GM18526 (cell line): ENCODE results near the gene THOC6.

Experiments used
- POLR2A ChIP-seq: IDR thresholded peaks from 3 replicates; pipeline ENCODE4 v1.6.1; 2011; ENCODE audit not compliant: insufficient read length; ENCODE audit errors: extremely low read depth

The THOC6 gene

GRCh38 chr16:3007059-3007956, 16.5 kb upstream of the THOC6 start:
- TF ChIP-seq POLR2A: no peak

DNA sequence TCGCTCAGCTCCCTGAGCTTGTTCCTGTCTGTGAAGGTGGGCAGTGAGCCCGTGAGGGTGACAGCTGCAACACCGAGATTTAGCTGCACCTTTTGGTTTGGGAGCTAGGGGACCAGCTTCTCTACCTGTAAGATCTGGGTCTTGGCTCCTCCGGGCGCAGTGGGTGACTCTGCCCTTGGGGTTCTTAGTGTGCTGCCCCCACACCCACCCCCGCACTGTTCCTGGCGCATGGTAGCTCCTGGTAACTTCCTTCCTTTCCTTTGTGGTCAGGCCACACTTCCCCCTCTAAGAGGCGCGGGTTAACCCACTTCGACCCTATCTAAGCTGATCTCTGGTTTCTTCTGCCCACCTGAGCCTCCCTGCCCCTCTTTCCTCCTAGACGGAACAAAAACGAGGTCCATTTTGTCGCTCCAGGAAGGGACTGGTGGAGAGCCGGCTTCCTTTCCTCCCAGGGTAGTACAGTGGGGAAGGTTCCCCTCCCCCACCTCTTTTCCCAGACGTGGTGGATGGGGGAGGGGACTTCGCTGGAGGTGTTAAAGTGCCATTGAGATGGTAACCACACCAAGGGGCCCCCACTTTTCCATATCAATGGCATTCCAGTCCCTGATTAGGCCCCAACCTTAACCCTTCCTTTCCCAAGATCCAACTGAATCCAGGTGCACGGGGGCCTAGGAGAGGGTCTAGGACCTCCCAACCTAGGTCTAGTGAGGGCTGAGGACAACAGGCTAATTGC, 15.7 kb upstream of the THOC6 start:
- TF ChIP-seq POLR2A: no peak

DNA sequence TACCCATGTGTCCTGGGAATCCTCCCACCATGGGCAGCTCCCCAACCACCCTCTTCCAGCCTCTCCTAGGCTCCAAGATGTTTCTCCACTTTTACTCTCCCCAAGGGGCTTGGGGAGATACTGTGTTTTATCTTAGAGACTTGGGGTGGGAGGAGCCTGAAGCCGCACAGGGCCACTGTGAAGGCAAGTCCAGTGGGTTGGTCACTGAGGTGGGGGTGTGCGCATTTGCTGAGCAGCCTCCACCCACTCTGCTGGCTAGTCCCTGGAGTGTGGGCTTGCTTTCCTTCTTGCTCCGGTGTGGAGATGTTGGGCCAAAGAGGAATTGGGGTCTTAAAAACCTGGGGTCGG, 15.2 kb upstream of the THOC6 start:
- TF ChIP-seq POLR2A: no peak

GRCh38 chr16:3009568-3010390, 14.1 kb upstream of the THOC6 start:
- TF ChIP-seq POLR2A: no peak

DNA sequence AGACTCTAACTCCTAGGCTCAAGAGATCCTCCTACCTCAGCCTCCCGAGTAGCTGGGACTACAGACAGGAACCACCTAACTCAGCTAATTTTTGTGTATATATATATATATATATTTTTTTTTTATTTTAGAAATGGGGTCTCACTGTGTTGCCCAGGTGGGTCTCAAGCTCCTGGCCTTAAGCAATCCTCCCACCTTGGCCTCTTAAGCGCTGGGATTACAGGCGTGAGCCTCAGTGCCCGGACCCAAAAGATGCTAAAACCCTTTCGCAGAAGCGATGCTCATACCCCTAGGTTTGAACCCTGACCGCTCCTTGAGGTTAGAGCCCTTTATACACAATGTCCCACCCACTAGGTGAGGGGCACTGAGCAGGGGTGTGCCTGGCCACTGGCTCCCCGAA, 13.3 kb upstream of the THOC6 start:
- no peak for TF ChIP-seq POLR2A

- TF ChIP-seq POLR2A: no peak
These were observed 11.6 kb upstream of the THOC6 start for GRCh38 chr16:3012246-3012645.

GRCh38 chr16:3012828-3013420, 10.9 kb upstream of the THOC6 start, which contains the start of gene CLDN9:
CLDN9 (plus strand) TSS chr16:3012923; CDS start chr16:3013363, 440 bp downstream.
- no peak for TF ChIP-seq POLR2A

GRCh38 chr16:3013491-3013951, 10.3 kb upstream of the THOC6 start:
- no peak for TF ChIP-seq POLR2A

DNA sequence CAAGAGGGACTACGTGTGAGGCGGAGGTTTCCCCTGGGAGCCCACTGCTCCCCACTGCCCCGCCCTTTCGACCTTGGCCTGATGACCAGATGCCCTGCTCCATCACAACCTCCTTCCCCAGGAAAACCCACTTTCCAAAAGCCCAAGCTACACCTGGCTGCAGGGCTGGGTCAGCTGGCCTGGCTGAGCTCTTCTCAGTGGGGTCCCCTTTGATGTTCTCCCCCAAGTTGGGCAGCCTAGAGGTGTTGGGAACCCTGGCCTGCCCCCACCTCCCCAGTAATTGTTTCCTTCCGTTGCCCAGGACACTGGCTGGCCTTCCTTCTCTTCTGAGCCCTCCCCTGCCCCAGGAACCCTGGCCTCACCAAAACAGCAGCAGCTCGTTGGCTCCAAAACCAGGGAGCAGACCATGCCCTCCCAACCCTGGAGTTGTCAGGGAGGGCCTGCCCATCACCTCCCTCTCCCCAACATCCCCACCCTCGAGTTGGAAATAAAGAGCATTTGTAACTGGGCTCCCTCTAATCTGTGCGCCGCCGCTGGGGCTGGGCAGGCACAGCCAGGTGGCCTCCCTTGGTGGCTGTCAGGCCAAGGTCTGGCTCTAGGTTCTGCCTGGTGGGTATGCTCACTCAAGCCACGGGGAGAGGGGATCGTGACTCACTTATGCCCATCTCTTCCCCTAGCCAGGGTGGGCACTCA, 9.7 kb upstream of the THOC6 start:
- TF ChIP-seq POLR2A: no peak

DNA sequence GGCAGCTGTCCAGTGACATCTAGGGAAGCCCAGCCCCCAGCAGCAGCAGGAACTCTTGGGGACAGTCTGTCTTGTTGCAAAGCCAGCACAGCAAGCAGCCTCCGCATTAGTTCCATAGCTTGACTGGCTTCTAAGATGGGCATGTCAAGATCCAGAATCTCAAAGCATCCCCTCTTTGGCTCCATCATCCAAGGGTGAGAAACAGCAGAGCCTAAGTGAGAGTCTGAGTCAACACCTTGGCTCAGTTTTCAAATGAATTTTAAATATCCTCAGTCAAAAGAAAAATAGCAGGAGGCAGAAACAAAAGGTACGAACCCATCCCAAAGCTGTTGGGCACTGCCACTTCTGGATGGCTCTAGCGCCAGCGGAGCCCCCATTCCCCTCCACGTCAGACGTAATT, 8.9 kb upstream of the THOC6 start:
- no peak for TF ChIP-seq POLR2A

DNA sequence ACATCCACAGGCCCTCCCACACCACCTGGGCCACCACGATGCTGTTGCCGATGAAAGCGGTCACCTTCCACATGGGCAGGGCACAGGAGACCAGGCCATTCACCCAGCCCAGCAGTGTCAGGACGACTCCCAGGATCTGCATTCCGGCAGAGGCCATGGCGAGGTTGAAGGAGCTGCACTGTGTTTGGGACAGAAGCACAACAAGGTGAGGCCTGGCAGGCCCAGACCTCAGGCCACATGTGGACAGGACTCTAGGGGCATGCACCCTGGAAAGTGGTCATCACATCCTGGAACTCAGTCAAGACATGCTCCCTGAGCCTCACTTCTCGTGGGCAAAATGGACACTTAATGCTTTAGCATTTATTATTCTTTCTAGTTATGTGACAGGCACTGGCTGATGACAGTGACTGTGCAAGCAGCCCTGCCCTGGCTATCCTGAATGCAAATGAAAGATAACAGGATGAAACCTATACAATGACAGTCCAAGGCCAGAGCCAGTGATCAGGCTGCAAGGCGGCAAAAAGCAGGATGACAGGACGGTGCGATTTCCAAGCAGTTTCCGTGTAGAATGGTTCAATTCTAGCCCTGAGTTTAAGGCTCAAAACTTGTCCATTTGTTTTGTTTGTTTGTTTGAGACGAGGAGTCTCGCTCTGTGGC, 7.8 kb upstream of the THOC6 start:
- TF ChIP-seq POLR2A: no peak

- no peak for TF ChIP-seq POLR2A
These were observed 6.5 kb upstream of the THOC6 start for GRCh38 chr16:3017344-3017743.

DNA sequence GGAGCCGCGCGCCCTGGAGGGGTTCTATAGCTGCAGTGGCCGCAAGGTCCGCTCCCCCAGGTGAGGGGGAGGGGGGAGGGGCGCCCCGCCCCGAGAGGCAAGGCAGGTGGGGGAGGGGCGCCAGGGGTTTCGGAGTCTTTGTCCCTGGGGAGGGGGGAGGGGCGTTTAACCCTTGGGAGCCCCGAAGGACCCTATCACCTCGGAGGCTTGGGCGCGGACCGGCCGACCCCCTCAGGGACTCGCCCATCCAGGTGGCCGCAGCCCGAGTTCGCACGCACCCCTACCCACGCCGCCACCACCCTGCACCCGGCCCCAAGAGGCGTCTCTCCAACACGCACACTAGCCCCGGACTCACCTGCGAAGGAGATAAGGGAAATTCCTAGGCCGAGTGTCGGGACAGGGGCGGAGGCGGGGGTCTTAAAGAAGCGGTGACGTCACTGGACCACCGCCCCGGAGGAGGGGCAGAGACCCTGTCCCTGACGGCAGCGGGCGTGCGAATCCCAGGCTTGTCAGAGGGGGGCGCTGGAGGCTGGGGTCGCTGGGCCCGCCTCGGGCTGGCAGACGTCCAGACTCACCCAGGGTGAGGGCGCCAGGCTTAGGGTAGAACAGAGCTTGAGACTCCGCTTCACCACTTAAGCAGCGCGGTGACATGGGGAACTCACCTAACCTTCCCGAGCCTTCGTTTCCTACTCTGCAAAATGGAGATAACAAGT, 5.9 kb upstream of the THOC6 start, which contains the start of gene CLDN6:
Gene CLDN6, minus strand, starts transcription at position 390 of the 713 bp plus-strand sequence. CDS start 2,162 bp downstream, outside the sequence.
- no peak for TF ChIP-seq POLR2A
